GM12891 (cell line): ENCODE data around the gene LCMT1.

ENCODE experiments used
- PAX5 ChIP-seq: IDR thresholded peaks from 2 replicates; pipeline ENCODE4 v1.6.1; 2011; ENCODE audit warnings: low read length, moderate library complexity, mild to moderate bottlenecking; ENCODE audit not compliant: insufficient read depth, severe bottlenecking
- POLR2A ChIP-seq: IDR thresholded peaks from 2 replicates; pipeline ENCODE4 v1.6.1; 2011; ENCODE audit warnings: low read depth, low read length, control low read depth
- POU2F2 ChIP-seq: IDR thresholded peaks from 2 replicates; pipeline ENCODE4 v1.6.1; 2011; ENCODE audit warnings: low read depth, mild to moderate bottlenecking, control low read depth, low read length, moderate library complexity

DNA sequence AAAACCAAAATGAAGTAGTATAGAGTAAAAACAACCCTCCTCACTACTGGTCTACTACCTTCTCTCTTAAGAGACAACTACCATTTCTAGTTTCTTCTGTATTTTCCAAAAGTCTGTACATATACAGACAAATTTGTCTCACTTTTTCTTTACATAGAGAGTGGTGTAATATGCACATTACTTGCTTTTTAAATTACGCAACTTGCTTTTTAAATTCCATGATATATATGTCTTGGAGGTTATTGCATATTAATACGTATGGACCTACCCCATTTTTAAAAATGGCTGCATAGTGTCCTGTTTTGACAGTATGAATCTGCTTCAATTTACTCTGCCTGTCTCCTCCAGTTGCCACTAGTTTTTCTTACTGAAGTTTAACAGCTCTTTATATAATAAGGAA is 62.7 kb downstream of the LCMT1 start:
- no peak for TF ChIP-seq POLR2A
- no peak for TF ChIP-seq POU2F2
- no peak for TF ChIP-seq PAX5
